ENCODE data around the gene LPP.

The LPP gene

GRCh38 chr3:188881954-188882641 lies 728.1 kb downstream of the LPP start:
- DNase-seq (ENCODE audit: low read depth): no peak

- no peak for DNase-seq (ENCODE audit: low read depth)
Measured at GRCh38 chr3:188884299-188885043, 730.5 kb downstream of the LPP start.

- no peak for DNase-seq (ENCODE audit: low read depth)
Measured at GRCh38 chr3:188888321-188889053, 734.5 kb downstream of the LPP start.

- no peak for DNase-seq (ENCODE audit: low read depth)
Measured at GRCh38 chr3:188889054-188889491, 735.1 kb downstream of the LPP start.

GRCh38 chr3:188890572-188891270 lies 736.8 kb downstream of the LPP start:
- no peak for DNase-seq (ENCODE audit: low read depth)

- DNase-seq (ENCODE audit: low read depth): no peak
Measured at GRCh38 chr3:188899881-188900280, 745.9 kb downstream of the LPP start.

- no peak for DNase-seq (ENCODE audit: low read depth)
Measured at GRCh38 chr3:188900421-188900951, 746.5 kb downstream of the LPP start.

GRCh38 chr3:188901126-188901525 lies 747.2 kb downstream of the LPP start:
- no peak for DNase-seq (ENCODE audit: low read depth)

GRCh38 chr3:188901671-188902287 lies 747.8 kb downstream of the LPP start:
- no peak for DNase-seq (ENCODE audit: low read depth)

GRCh38 chr3:188904670-188905069 lies 750.7 kb downstream of the LPP start:
- DNase-seq (ENCODE audit: low read depth): no peak

- DNase-seq (ENCODE audit: low read depth): no peak
Measured at GRCh38 chr3:188905547-188905946, 751.6 kb downstream of the LPP start.

GRCh38 chr3:188906236-188906635 lies 752.3 kb downstream of the LPP start:
- no peak for DNase-seq (ENCODE audit: low read depth)

GRCh38 chr3:188908002-188908850 lies 754.3 kb downstream of the LPP start:
- no peak for DNase-seq (ENCODE audit: low read depth)

GRCh38 chr3:188911026-188911850 lies 757.3 kb downstream of the LPP start:
- no peak for DNase-seq (ENCODE audit: low read depth)

GRCh38 chr3:188913084-188913483 lies 759.1 kb downstream of the LPP start:
- no peak for DNase-seq (ENCODE audit: low read depth)

- no peak for DNase-seq (ENCODE audit: low read depth)
Measured at GRCh38 chr3:188914552-188914951, 760.6 kb downstream of the LPP start.

- no peak for DNase-seq (ENCODE audit: low read depth)
Measured at GRCh38 chr3:188915127-188915526, 761.2 kb downstream of the LPP start.

GRCh38 chr3:188916934-188917401 lies 763.0 kb downstream of the LPP start:
- no peak for DNase-seq (ENCODE audit: low read depth)

- no peak for DNase-seq (ENCODE audit: low read depth)
Measured at GRCh38 chr3:188918093-188918492, 764.1 kb downstream of the LPP start.

- no peak for DNase-seq (ENCODE audit: low read depth)
Measured at GRCh38 chr3:188923671-188924070, 769.7 kb downstream of the LPP start.

Data from activated T-cell treated with anti-CD3 and anti-CD28 coated beads for 48 hours (primary cell).